Ovary (tissue), 9 donors: Measurements from ENCODE around the gene BPHL. TPM values are rescaled to one million over a fixed set of nuclear protein-coding genes. Genes with fewer than 3 reads are reported as not detected.

Source experiments
- DNase-seq, 5 donors: peaks; one replicate each; pipeline ENCODE4 v3.0.0-alpha.2; 2019 to 2020
- H3K27ac ChIP-seq, 2 donors: fragments of 200-600 bp; one replicate each; pipeline versions ENCODE4 v1.5.1 to v1.8.0; 2019 to 2022
- H3K27me3 ChIP-seq: fragments of 200-600 bp; one replicate; pipeline ENCODE4 v1.8.0; 2022
- H3K36me3 ChIP-seq: fragments of 200-600 bp; sonication (generic); one replicate; pipeline ENCODE4 v1.5.1; 2019
- H3K4me1 ChIP-seq: one replicate; pipeline ENCODE4 v1.8.1; 2013; ENCODE audit warnings: mild to moderate bottlenecking, moderate library complexity; ENCODE audit not compliant: insufficient read depth
- H3K4me3 ChIP-seq: fragments of 200-600 bp; sonication (generic); one replicate; pipeline ENCODE4 v1.5.1; 2017
- H3K9me3 ChIP-seq, 2 donors: fragments of 200-600 bp in 1 of 2; sonication (generic) in 1 of 2; one replicate each; pipeline versions ENCODE4 v1.5.1 to v1.8.1; 2013 to 2019; ENCODE audit warnings: mild to moderate bottlenecking in 1 of 2, moderate library complexity in 1 of 2
- EP300 ChIP-seq: sonication (generic); formaldehyde crosslinking; IDR thresholded peaks from one replicate; pipeline ENCODE4 v1.6.1; 2017; ENCODE audit warnings: antibody characterized with exemption
- POLR2A ChIP-seq: fragments of 450-650 bp; IDR thresholded peaks from one replicate; pipeline ENCODE4 v1.6.1; 2017; ENCODE audit warnings: antibody characterized with exemption, mild to moderate bottlenecking, moderate library complexity
- WGBS, 3 donors: extraction: QIAGEN DNeasy Blood & Tissue Kit in 1 of 3; methylation state at CpG; one replicate each; pipeline versions ENCODE4 v1.1.5 to v1.1.7; 2013 to 2017; 5-methylcytosine and 5-hydroxymethylcytosine counted together
- intact Hi-C, 4 donors: fragments of 100-400 bp; cut with DNase I; formaldehyde crosslinking; loops; one replicate each; pipeline versions ENCODE4 v1.11.0 to v1.15.1; 2022 to 2023
- polyA plus RNA-seq, 2 donors: library from polyadenylated mRNA; stranded (reverse); fragments of 200-250 nt in 1 of 2; fragments of 350-450 nt in 1 of 2; fragmentation: Illumina TruSeq in 1 of 2; extraction: RNeasy Lipid Tissue Mini Kit (QIAGEN cat#74804) in 1 of 2; gene quantifications; one replicate each; pipeline ENCODE4 v1.2.3, GENCODE V29; 2013 to 2014
- total RNA-seq, 7 donors: library from RNA; depleted of rRNA in 2 of 7; stranded (reverse); fragments of >200 nt in 2 of 7; fragmentation: NEBNext Ultra II Directional in 3 of 7; extraction: Animal tissue kit (Norgen Biotek cat#: 25700) in 3 of 7; gene quantifications; one replicate each; pipeline versions ENCODE4 v1.1.0 to v1.2.4, GENCODE V29; 2016 to 2023
- TF ChIP-seq, protein P1 (sequence below), 3 donors: fragments of 450-650 bp in 2 of 3; fragments of 200-600 bp in 1 of 3; IDR thresholded peaks; one replicate each; pipeline versions ENCODE4 v1.5.1 to v1.8.0; 2016 to 2022; ENCODE audit warnings: antibody characterized with exemption in 3 of 3, mild to moderate bottlenecking in 1 of 3
- donor health status: DM: no; HTN: no; CAD: no; lungs with moderate emphysema.
- donor health status: DM: no; HTN: no; CAD: no.
- donor health status: Bipolar disorder and iron deficiency.
- donor health status: DM: yes; HTN: yes; CAD: no.
- donor health status: DM: no; HTN: no; CAD: no.
- donor health status: DM: yes; HTN: yes; CAD: no.

BPHL gene
- total and polyA plus RNA-seq, 9 donors, result 6.1 to 23.7 (median 13.9) TPM

DNA sequence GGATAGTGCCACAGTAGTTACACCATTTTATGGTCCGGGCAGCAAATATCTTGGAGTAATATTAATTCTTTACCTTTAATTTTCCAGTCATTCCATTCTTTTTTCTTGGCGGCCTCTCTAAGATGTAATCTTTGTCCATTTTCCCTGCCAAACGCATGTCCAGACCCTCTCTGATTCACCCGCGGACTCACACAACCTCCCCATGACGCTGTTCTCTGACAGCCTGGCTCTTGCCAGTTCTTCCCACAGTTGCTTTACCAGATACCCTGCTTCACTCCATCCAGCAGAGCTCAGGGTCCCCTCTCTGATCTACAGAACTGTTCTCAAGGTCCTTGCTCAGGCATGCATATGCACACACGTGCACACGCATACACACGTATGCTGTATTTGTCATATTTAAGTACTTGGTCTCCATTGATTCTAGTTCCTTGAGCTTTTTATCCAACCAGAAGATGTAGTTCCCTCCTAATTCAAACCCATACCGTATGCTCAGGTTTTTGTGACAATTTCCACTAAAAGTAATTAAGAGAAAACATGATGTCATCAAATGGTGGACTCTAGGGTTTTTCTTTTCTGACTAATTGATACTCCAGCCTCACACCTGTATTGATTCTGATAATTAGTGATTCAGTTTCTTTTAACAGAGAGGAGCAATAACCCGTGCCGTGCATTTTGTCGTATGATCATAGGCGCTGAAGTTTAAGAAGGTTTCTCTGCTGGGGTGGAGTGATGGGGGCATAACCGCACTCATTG is 10.0 kb downstream of the BPHL start:
- no peaks in the 10 kb centered on the region for H3K36me3 ChIP-seq
- intact Hi-C loops, result loop anchor here in 3 of 4 donors (5.0 kb wide), 2 partner anchors 124 to 604 kb away; no protein-coding TSS in a partner anchor
- TF ChIP-seq EP300, result no peak
- TF ChIP-seq, protein P1, sequence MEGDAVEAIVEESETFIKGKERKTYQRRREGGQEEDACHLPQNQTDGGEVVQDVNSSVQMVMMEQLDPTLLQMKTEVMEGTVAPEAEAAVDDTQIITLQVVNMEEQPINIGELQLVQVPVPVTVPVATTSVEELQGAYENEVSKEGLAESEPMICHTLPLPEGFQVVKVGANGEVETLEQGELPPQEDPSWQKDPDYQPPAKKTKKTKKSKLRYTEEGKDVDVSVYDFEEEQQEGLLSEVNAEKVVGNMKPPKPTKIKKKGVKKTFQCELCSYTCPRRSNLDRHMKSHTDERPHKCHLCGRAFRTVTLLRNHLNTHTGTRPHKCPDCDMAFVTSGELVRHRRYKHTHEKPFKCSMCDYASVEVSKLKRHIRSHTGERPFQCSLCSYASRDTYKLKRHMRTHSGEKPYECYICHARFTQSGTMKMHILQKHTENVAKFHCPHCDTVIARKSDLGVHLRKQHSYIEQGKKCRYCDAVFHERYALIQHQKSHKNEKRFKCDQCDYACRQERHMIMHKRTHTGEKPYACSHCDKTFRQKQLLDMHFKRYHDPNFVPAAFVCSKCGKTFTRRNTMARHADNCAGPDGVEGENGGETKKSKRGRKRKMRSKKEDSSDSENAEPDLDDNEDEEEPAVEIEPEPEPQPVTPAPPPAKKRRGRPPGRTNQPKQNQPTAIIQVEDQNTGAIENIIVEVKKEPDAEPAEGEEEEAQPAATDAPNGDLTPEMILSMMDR (IDR thresholded peaks at IDR 0.05), result no peak
- no peaks in the 10 kb centered on the region for H3K9me3 ChIP-seq
- H3K27ac ChIP-seq, result no peak overlapping the region
- H3K4me1 ChIP-seq, result no peaks in the 10 kb centered on the region
- no peak overlapping the region for H3K4me3 ChIP-seq
- DNase-seq, result no peak
- no peaks in the 10 kb centered on the region for H3K27me3 ChIP-seq
- WGBS, 3 donors, result 93 to 95% (median 94%) methylated on average over 15 of the region's 15 CpGs

DNA sequence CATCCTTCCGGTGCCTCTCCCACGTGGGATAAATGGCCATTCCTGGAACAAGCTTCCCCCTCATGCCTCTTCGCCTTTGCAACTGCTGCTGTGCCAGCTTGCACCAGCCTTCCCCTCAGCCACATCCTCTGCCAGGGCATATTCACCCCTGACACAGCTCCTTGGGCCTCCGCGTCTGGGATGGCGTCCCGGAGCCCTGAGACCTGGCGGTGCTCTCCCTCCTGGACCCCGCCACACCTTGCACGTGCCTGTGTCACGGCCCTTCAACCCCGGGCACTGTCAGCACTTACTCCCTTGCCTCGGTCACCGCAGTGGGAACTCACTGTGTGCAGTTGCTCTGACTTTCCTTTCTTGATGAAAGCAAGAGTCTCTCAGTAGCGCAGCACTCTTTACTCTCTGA is 13.2 kb downstream of the BPHL start:
- TF ChIP-seq EP300 (no peak), POLR2A (no peak)
- TF ChIP-seq, protein P1 (IDR thresholded peaks at IDR 0.05), result no peak
- no peaks in the 10 kb centered on the region for H3K9me3 ChIP-seq
- intact Hi-C loops, result no loop called here
- H3K36me3 ChIP-seq, result no peaks in the 10 kb centered on the region
- no peaks in the 10 kb centered on the region for H3K4me1 ChIP-seq
- H3K4me3 ChIP-seq, result no peak overlapping the region
- no peak overlapping the region for H3K27ac ChIP-seq
- WGBS, 3 donors, result 92 to 94% (median 92%) methylated on average over 15 of the region's 15 CpGs
- H3K27me3 ChIP-seq, result no peaks in the 10 kb centered on the region
- DNase-seq, result no peak

DNA sequence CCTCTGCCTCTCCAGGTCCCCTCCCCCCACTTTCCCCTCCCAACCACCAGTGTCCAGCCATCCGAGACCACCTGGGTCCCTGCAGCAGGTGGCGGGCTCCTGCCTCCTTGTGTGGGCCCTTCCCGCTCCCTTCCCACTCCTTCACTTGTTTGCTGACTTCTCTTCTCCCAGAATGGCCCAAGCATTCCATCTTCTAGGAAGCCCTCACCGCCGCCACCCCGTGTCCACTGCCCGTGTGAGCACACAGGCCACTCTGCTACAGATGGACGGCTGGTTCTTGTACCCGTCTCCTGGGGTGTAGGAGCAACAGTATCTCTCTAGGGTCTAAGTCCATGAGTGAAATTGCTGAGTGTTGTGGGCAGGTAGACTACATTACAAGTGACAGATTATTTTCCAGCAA is 15.0 kb downstream of the BPHL start:
- Histone ChIP-seq H3K4me3 (no peak overlapping the region), H3K27ac (no peak overlapping the region), H3K36me3 (no peaks in the 10 kb centered on the region), H3K9me3 (no peaks in the 10 kb centered on the region), H3K4me1 (no peaks in the 10 kb centered on the region), H3K27me3 (no peaks in the 10 kb centered on the region)
- intact Hi-C loops, result no loop called here
- TF ChIP-seq, protein P1 (IDR thresholded peaks at IDR 0.05), result no peak
- TF ChIP-seq POLR2A (no peak), EP300 (no peak)
- DNase-seq, result no peak
- 94 to 95% (median 94%) methylated on average over 9 of the region's 9 CpGs for WGBS, 3 donors

DNA sequence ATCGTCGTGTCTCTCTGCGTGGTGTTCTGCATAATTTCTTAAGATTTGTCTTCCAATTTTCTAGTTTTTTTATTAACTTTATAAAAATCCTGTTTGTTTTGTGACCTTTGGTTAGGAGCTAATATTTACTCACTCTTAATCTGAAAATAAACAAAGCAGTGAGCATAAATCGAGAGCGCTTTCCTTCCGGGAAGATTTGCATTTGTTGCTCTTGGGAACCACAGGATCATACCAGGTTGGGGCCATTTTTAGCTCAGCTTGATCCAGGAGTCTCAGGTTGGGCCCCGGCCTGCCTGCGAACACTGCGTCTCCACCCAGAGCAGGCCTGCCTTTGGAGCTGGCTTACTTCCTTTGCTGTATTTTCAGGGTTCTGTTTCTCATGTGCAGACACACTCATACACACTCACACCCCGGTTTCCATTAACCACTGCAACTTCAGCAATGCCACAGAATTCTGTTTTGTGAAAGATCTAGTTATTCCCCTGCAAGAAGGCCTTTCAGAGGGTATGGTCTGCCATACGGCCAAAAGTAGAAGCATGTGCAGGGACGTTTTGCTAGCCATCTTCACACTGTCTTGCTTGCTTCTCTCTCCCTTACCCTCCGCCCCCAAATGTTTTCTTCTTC is 17.3 kb downstream of the BPHL start:
- Histone ChIP-seq H3K27me3 (no peaks in the 10 kb centered on the region), H3K36me3 (no peaks in the 10 kb centered on the region), H3K9me3 (no peaks in the 10 kb centered on the region), H3K4me1 (no peaks in the 10 kb centered on the region), H3K27ac (no peak overlapping the region), H3K4me3 (no peak overlapping the region)
- intact Hi-C loops, result no loop called here
- no peak for DNase-seq
- WGBS, 3 donors, result 84 to 87% (median 86%) methylated on average over 13 of the region's 13 CpGs
- no peak for TF ChIP-seq POLR2A
- no peak for TF ChIP-seq EP300
- TF ChIP-seq, protein P1 (IDR thresholded peaks at IDR 0.05), result no peak
